Keratinocyte (primary cell): ENCODE measurements around the gene TSSK1B. TPM values are rescaled to one million over a fixed set of nuclear protein-coding genes. Genes with fewer than 3 reads are reported as not detected.

Experiments
- DNase-seq: peaks from one replicate; pipeline ENCODE4 v3.0.0-alpha.2; 2011; ENCODE audit warnings: low read depth, missing footprints, low spot score
- FAIRE-seq: peaks from 2 replicates; lab custom pipeline; 2011; peaks lifted over from hg19 to GRCh38; lab: Jason Lieb, UNC
- H2AFZ ChIP-seq: 2 replicates; pipeline ENCODE4 v1.6.0; 2012; ENCODE audit warnings: low read length, control low read depth, inconsistent platforms; ENCODE audit not compliant: control insufficient read depth
- H3K27ac ChIP-seq: 2 replicates; pipeline ENCODE4 v1.5.1; 2011; ENCODE audit warnings: low read length; ENCODE audit not compliant: control insufficient read depth, insufficient read depth
- H3K27me3 ChIP-seq: 3 replicates; pipeline ENCODE4 v1.6.0; 2011; ENCODE audit warnings: low read length; ENCODE audit not compliant: control insufficient read depth, insufficient read depth; ENCODE audit errors: extremely low read depth
- H3K36me3 ChIP-seq, 2 experiments: 2 replicates in 1 of 2; 3 replicates in 1 of 2; pipeline ENCODE4 v1.5.1; 2011; ENCODE audit warnings: low read length in 2 of 2, mild to moderate bottlenecking in 1 of 2; ENCODE audit not compliant: control insufficient read depth in 2 of 2, insufficient read depth in 2 of 2; ENCODE audit errors: extremely low read depth in 1 of 2
- H3K4me1 ChIP-seq: 3 replicates; pipeline ENCODE4 v1.5.1; 2011; ENCODE audit warnings: low read length; ENCODE audit not compliant: control insufficient read depth, insufficient read depth; ENCODE audit errors: extremely low read depth
- H3K4me2 ChIP-seq: 3 replicates; pipeline ENCODE4 v1.6.0; 2011; ENCODE audit warnings: low read depth, low read length; ENCODE audit not compliant: control insufficient read depth, insufficient read depth; ENCODE audit errors: extremely low read depth
- H3K4me3 ChIP-seq, 3 experiments: fragments of 200-600 bp in 1 of 3; sonication (generic) in 1 of 3; 2 replicates in 2 of 3; 3 replicates in 1 of 3; pipeline ENCODE4 v1.5.1; 2011 to 2016; ENCODE audit warnings: low read length in 3 of 3, mild to moderate bottlenecking in 3 of 3, control low read depth in 2 of 3, inconsistent platforms in 1 of 3, low read depth in 1 of 3, mixed read lengths in 1 of 3, mixed run types in 1 of 3, moderate library complexity in 1 of 3; ENCODE audit not compliant: control insufficient read depth in 2 of 3, insufficient read depth in 2 of 3; ENCODE audit errors: extremely low read depth in 1 of 3
- H3K79me2 ChIP-seq: 2 replicates; pipeline ENCODE4 v1.6.0; 2012; ENCODE audit warnings: low read length; ENCODE audit not compliant: control insufficient read depth, insufficient read depth
- H3K9ac ChIP-seq: 3 replicates; pipeline ENCODE4 v1.6.0; 2011; ENCODE audit warnings: low read length; ENCODE audit not compliant: control insufficient read depth, insufficient read depth; ENCODE audit errors: extremely low read depth
- H3K9me1 ChIP-seq: 3 replicates; pipeline ENCODE4 v1.6.0; 2011; ENCODE audit warnings: low read length; ENCODE audit not compliant: control insufficient read depth, insufficient read depth; ENCODE audit errors: extremely low read depth
- H3K9me3 ChIP-seq: 2 replicates; pipeline ENCODE4 v1.5.1; 2012; ENCODE audit warnings: low read depth, low read length; ENCODE audit not compliant: control insufficient read depth
- H4K20me1 ChIP-seq: 3 replicates; pipeline ENCODE4 v1.6.0; 2011; ENCODE audit warnings: low read length; ENCODE audit not compliant: control insufficient read depth, insufficient read depth; ENCODE audit errors: extremely low read depth
- CTCF ChIP-seq, 3 experiments: IDR thresholded peaks in 1 of 3; conservative IDR thresholded peaks in 1 of 3; optimal IDR thresholded peaks in 1 of 3; 2 replicates in 2 of 3; 3 replicates in 1 of 3; pipeline versions ENCODE3 to v1.5.1; 2011; ENCODE audit warnings: low read length in 3 of 3, mild to moderate bottlenecking in 3 of 3, moderate library complexity in 2 of 3, control low read depth in 1 of 3, inconsistent platforms in 1 of 3; ENCODE audit not compliant: insufficient read depth in 2 of 3; ENCODE audit errors: extremely low read depth in 1 of 3
- EZH2 ChIP-seq: IDR thresholded peaks from one replicate; pipeline ENCODE4 v1.6.1; 2012; ENCODE audit warnings: inconsistent platforms, mild to moderate bottlenecking, low read length, moderate library complexity
- dilution Hi-C: fragments of 300-500 bp; cut with MboI; formaldehyde crosslinking; loops from one replicate; pipeline ENCODE4 v1.7.0; 2020; ENCODE audit warnings: low sequenced_read_pairs; ENCODE audit not compliant: extremely low pct_ligation_motif_present
- polyA plus RNA-seq, 5 experiments: library from polyadenylated mRNA; depleted of rRNA in 3 of 5; stranded (reverse) in 3 of 5; stranded (forward) in 1 of 5; unstranded in 1 of 5; fragments of >200 nt; gene quantifications; 1 replicate in 1 of 5; 2 replicates in 3 of 5; 3 replicates in 1 of 5; pipeline versions ENCODE4 v1.2.1 to v1.2.3, GENCODE V29; 2011 to 2012; ENCODE audit warnings: missing spikeins in 2 of 5, low read depth in 1 of 5, low replicate concordance in 1 of 5

TSSK1B gene
- polyA plus RNA-seq, 1 donor (not counting 4 experiments of a cell fraction or from before 2014, with no cell fraction given), result 0.07 TPM

GRCh38 chr5:113421693-113422092 is 13.1 kb downstream of the TSSK1B start:
- H3K4me1 ChIP-seq, result peaks cover 12% of the 10 kb centered on the region
- FAIRE-seq, result no peak
- H4K20me1 ChIP-seq, result no peaks in the 10 kb centered on the region
- no peaks in the 10 kb centered on the region for H3K27me3 ChIP-seq
- H3K9me1 ChIP-seq, result no peaks in the 10 kb centered on the region
- H3K9ac ChIP-seq, result no peak overlapping the region
- TF ChIP-seq EZH2 (no peak), CTCF (optimal IDR thresholded peaks at IDR 0.05 in 1 of 3, IDR thresholded peaks at IDR 0.05 in 1 of 3, conservative IDR thresholded peaks at IDR 0.05 in 1 of 3; ENCODE audit: extremely low read depth in 1 of 3, insufficient read depth in 2 of 3, low read length in 3 of 3) (no peak)
- dilution Hi-C loops, result no loop called here
- H3K9me3 ChIP-seq, result no peaks in the 10 kb centered on the region
- no peak overlapping the region for H3K4me2 ChIP-seq
- H3K27ac ChIP-seq, result no peak overlapping the region
- no peaks in the 10 kb centered on the region for H3K36me3 ChIP-seq
- no peak for DNase-seq
- no peak overlapping the region for H2AFZ ChIP-seq
- no peak overlapping the region for H3K4me3 ChIP-seq
- H3K79me2 ChIP-seq, result no peaks in the 10 kb centered on the region

- no peak overlapping the region for H3K27ac ChIP-seq
- FAIRE-seq (no peak), DNase-seq (no peak)
- no peaks in the 10 kb centered on the region for H3K9me1 ChIP-seq
- no peak overlapping the region for H3K4me3 ChIP-seq
- no peak overlapping the region for H3K9ac ChIP-seq
- no peaks in the 10 kb centered on the region for H4K20me1 ChIP-seq
- no peaks in the 10 kb centered on the region for H3K27me3 ChIP-seq
- H3K9me3 ChIP-seq, result no peaks in the 10 kb centered on the region
- H3K4me1 ChIP-seq, result no peaks in the 10 kb centered on the region
- no peak for TF ChIP-seq EZH2
- no peak for TF ChIP-seq CTCF (optimal IDR thresholded peaks at IDR 0.05 in 1 of 3, IDR thresholded peaks at IDR 0.05 in 1 of 3, conservative IDR thresholded peaks at IDR 0.05 in 1 of 3; ENCODE audit: extremely low read depth in 1 of 3, insufficient read depth in 2 of 3, low read length in 3 of 3)
- H3K4me2 ChIP-seq, result no peak overlapping the region
- dilution Hi-C loops, result no loop called here
- H3K79me2 ChIP-seq, result no peaks in the 10 kb centered on the region
- no peak overlapping the region for H2AFZ ChIP-seq
- no peaks in the 10 kb centered on the region for H3K36me3 ChIP-seq
Observed at GRCh38 chr5:113405530-113405929, 29.3 kb downstream of the TSSK1B start.
